Mesenchymal stem cell (in vitro differentiated cells and primary cell): ENCODE data around the gene PIF1.

Source experiments
- DNase-seq: peaks from one replicate; pipeline ENCODE4 v3.0.0-alpha.2; 2013
- H2AFZ ChIP-seq: one replicate; pipeline ENCODE4 v1.6.1; 2013; ENCODE audit warnings: low read depth, mild to moderate bottlenecking, control low read depth, inconsistent platforms, low read length, moderate library complexity
- H2AK5ac ChIP-seq: 2 replicates; pipeline ENCODE4 v1.6.1; 2013; ENCODE audit warnings: low read length, moderate library complexity, mild to moderate bottlenecking, inconsistent platforms; ENCODE audit not compliant: severe bottlenecking
- H2BK120ac ChIP-seq: one replicate; pipeline ENCODE4 v1.6.1; 2013; ENCODE audit warnings: low read depth, mild to moderate bottlenecking, inconsistent platforms, low read length, moderate library complexity
- H2BK12ac ChIP-seq, 2 experiments: one replicate each; pipeline ENCODE4 v1.6.1; 2013; ENCODE audit warnings: inconsistent platforms in 2 of 2, low read length in 2 of 2, mild to moderate bottlenecking in 2 of 2, moderate library complexity in 2 of 2, control low read depth in 1 of 2
- H2BK15ac ChIP-seq: one replicate; pipeline ENCODE4 v1.6.1; 2013; ENCODE audit warnings: mild to moderate bottlenecking, low read depth, inconsistent platforms; ENCODE audit not compliant: poor library complexity, severe bottlenecking
- H2BK5ac ChIP-seq: 2 replicates; pipeline ENCODE4 v1.6.1; 2013; ENCODE audit warnings: low read depth, mild to moderate bottlenecking, low read length, control low read depth, inconsistent platforms; ENCODE audit not compliant: poor library complexity, severe bottlenecking
- H3K14ac ChIP-seq, 2 experiments: one replicate each; pipeline ENCODE4 v1.6.1; 2013; ENCODE audit warnings: inconsistent platforms in 2 of 2, low read length in 2 of 2, control low read depth in 1 of 2, mild to moderate bottlenecking in 1 of 2, moderate library complexity in 1 of 2
- H3K18ac ChIP-seq, 2 experiments: one replicate each; pipeline ENCODE4 v1.6.1; 2013; ENCODE audit warnings: inconsistent platforms in 2 of 2, low read length in 2 of 2, control low read depth in 1 of 2, low read depth in 1 of 2, mild to moderate bottlenecking in 1 of 2
- H3K23ac ChIP-seq, 2 experiments: one replicate each; pipeline ENCODE4 v1.6.1; 2013; ENCODE audit warnings: inconsistent platforms in 2 of 2, low read length in 2 of 2, mild to moderate bottlenecking in 2 of 2, moderate library complexity in 2 of 2, control low read depth in 1 of 2
- H3K27ac ChIP-seq: 2 replicates; pipeline ENCODE4 v1.5.1; 2013; ENCODE audit warnings: mild to moderate bottlenecking, moderate library complexity, low read length, control low read depth, inconsistent platforms; ENCODE audit not compliant: poor library complexity, severe bottlenecking
- H3K27me3 ChIP-seq, 2 experiments: 2 replicates each; pipeline versions ENCODE4 v1.6.1 to v1.7.0; 2013; ENCODE audit warnings: low read length in 2 of 2, mild to moderate bottlenecking in 2 of 2, moderate library complexity in 2 of 2, control low read depth in 1 of 2, inconsistent platforms in 1 of 2; ENCODE audit not compliant: control insufficient read depth in 1 of 2, insufficient read depth in 1 of 2
- H3K36me3 ChIP-seq, 2 experiments: 2 replicates each; pipeline versions ENCODE4 v1.6.1 to v1.7.0; 2013; ENCODE audit warnings: low read length in 2 of 2, control low read depth in 1 of 2, inconsistent platforms in 1 of 2, low read depth in 1 of 2, mild to moderate bottlenecking in 1 of 2; ENCODE audit not compliant: insufficient read depth in 2 of 2, control insufficient read depth in 1 of 2
- H3K4ac ChIP-seq, 2 experiments: one replicate each; pipeline ENCODE4 v1.6.1; 2013; ENCODE audit warnings: inconsistent platforms in 2 of 2, low read length in 2 of 2, mild to moderate bottlenecking in 2 of 2, moderate library complexity in 2 of 2, control low read depth in 1 of 2, low read depth in 1 of 2
- H3K4me1 ChIP-seq: 2 replicates; pipeline ENCODE4 v1.6.1; 2013; ENCODE audit warnings: low read depth, low read length, control low read depth; ENCODE audit not compliant: control insufficient read depth, insufficient read depth
- H3K4me2 ChIP-seq: 2 replicates; pipeline ENCODE4 v1.6.1; 2013; ENCODE audit warnings: low read length, mild to moderate bottlenecking, inconsistent platforms; ENCODE audit not compliant: poor library complexity, severe bottlenecking
- H3K4me3 ChIP-seq, 2 experiments: 2 replicates each; pipeline versions ENCODE4 v1.5.1 to v1.7.0; 2013; ENCODE audit warnings: low read length in 2 of 2, mild to moderate bottlenecking in 2 of 2, control low read depth in 1 of 2, low read depth in 1 of 2; ENCODE audit not compliant: insufficient read depth in 1 of 2
- H3K79me1 ChIP-seq: replicated peaks from 2 replicates; pipeline ENCODE4 v1.6.1; 2013; ENCODE audit warnings: mild to moderate bottlenecking, control low read depth, low read length, inconsistent platforms; ENCODE audit not compliant: poor library complexity, severe bottlenecking
- H3K9ac ChIP-seq: 2 replicates; pipeline ENCODE4 v1.7.0; 2013; ENCODE audit warnings: mild to moderate bottlenecking, low read length, moderate library complexity
- H3K9me3 ChIP-seq: 2 replicates; pipeline ENCODE4 v1.7.0; 2013; ENCODE audit warnings: mild to moderate bottlenecking, low read length; ENCODE audit not compliant: control insufficient read depth
- H4K8ac ChIP-seq: one replicate; pipeline ENCODE4 v1.6.1; 2013; ENCODE audit warnings: inconsistent platforms, mild to moderate bottlenecking, low read length, moderate library complexity
- H4K91ac ChIP-seq: one replicate; pipeline ENCODE4 v1.6.1; 2013; ENCODE audit warnings: mild to moderate bottlenecking, low read length, inconsistent platforms
- WGBS: methylation state at CpG from one replicate; pipeline ENCODE4 v1.1.7; 2013; ENCODE audit warnings: mixed read lengths; 5-methylcytosine and 5-hydroxymethylcytosine counted together

PIF1 gene

GRCh38 chr15:64861960-64862359 lies 36.5 kb upstream of the PIF1 start:
- no peaks in the 10 kb centered on the region for H3K27me3 ChIP-seq
- H2AFZ ChIP-seq: no peak overlapping the region
- H3K18ac ChIP-seq: no peak overlapping the region
- no peak overlapping the region for H3K9ac ChIP-seq
- H3K27ac ChIP-seq: no peak overlapping the region
- 93% methylated on average over 4 of the region's 4 CpGs for WGBS
- H3K4ac ChIP-seq: no peak overlapping the region
- H3K36me3 ChIP-seq: peaks cover 66 to 81% of the 10 kb centered on the region in 2 experiments
- no peak overlapping the region for H4K8ac ChIP-seq
- no peak overlapping the region for H3K4me2 ChIP-seq
- H3K4me3 ChIP-seq: no peak overlapping the region
- H3K23ac ChIP-seq: no peak overlapping the region
- no peak overlapping the region for H4K91ac ChIP-seq
- no peak overlapping the region for H2BK120ac ChIP-seq
- H2AK5ac ChIP-seq: no peak overlapping the region
- no peak for DNase-seq
- no peak overlapping the region for H2BK12ac ChIP-seq
- H3K9me3 ChIP-seq: no peaks in the 10 kb centered on the region
- H2BK5ac ChIP-seq: no peak overlapping the region
- peaks cover 40% of the 10 kb centered on the region for H3K79me1 ChIP-seq
- peaks cover 63% of the 10 kb centered on the region for H3K4me1 ChIP-seq
- H2BK15ac ChIP-seq: no peak overlapping the region
- no peak overlapping the region for H3K14ac ChIP-seq

- Histone ChIP-seq H3K4ac (no peak overlapping the region), H3K36me3 (peaks cover 69 to 79% of the 10 kb centered on the region in 2 experiments)
Measured at GRCh38 chr15:64861331-64861730, 35.9 kb upstream of the PIF1 start.

GRCh38 chr15:64859226-64859625 lies 33.8 kb upstream of the PIF1 start:
- Histone ChIP-seq H3K18ac (no peak overlapping the region), H3K23ac (no peak overlapping the region), H2BK15ac (no peak overlapping the region), H3K4me2 (no peak overlapping the region), H3K27me3 (no peaks in the 10 kb centered on the region), H3K9me3 (no peaks in the 10 kb centered on the region), H2BK5ac (no peak overlapping the region), H4K8ac (no peak overlapping the region), H3K4ac (no peak overlapping the region), H4K91ac (no peak overlapping the region), H3K4me1 (peaks cover 61% of the 10 kb centered on the region), H2BK12ac (peak overlapping the region; percentile 16 to 46), H2AFZ (no peak overlapping the region), H2BK120ac (no peak overlapping the region), H3K9ac (no peak overlapping the region), H3K36me3 (peaks cover 73 to 79% of the 10 kb centered on the region in 2 experiments), H3K14ac (no peak overlapping the region), H3K79me1 (peaks cover 50% of the 10 kb centered on the region), H3K27ac (no peak overlapping the region), H2AK5ac (peak overlapping the region; percentile 20), H3K4me3 (no peak overlapping the region)
- DNase-seq: no peak
- 100% methylated on average over 1 of the region's 2 CpGs for WGBS

More at GRCh38 chr15:64861331-64861730, 35.9 kb upstream of the PIF1 start:
- H3K27ac ChIP-seq: no peak overlapping the region
- no peaks in the 10 kb centered on the region for H3K9me3 ChIP-seq
- no peak overlapping the region for H2BK12ac ChIP-seq
- H3K4me1 ChIP-seq: peaks cover 65% of the 10 kb centered on the region
- no peak overlapping the region for H2AFZ ChIP-seq
- no peak overlapping the region for H4K8ac ChIP-seq
- whole genome bisulfite sequencing: 96% methylated on average over 11 of the region's 11 CpGs
- no peak overlapping the region for H2BK5ac ChIP-seq
- no peak overlapping the region for H3K23ac ChIP-seq
- H3K9ac ChIP-seq: no peak overlapping the region
- no peak overlapping the region for H2BK15ac ChIP-seq
- H3K14ac ChIP-seq: no peak overlapping the region
- peak overlapping the region; percentile 12 for H2BK120ac ChIP-seq
- H3K18ac ChIP-seq: no peak overlapping the region
- H3K4me2 ChIP-seq: no peak overlapping the region
- no peak overlapping the region for H4K91ac ChIP-seq
- no peak overlapping the region for H3K4me3 ChIP-seq
- no peaks in the 10 kb centered on the region for H3K27me3 ChIP-seq
- DNase-seq: no peak
- H2AK5ac ChIP-seq: no peak overlapping the region
- peaks cover 41% of the 10 kb centered on the region for H3K79me1 ChIP-seq

GRCh38 chr15:64858021-64858575 lies 32.7 kb upstream of the PIF1 start:
- Histone ChIP-seq H3K18ac (peak overlapping the region; percentile 84 to 95), H3K14ac (peak overlapping the region in 1 of 2 experiments; percentile 45), H2AFZ (no peak overlapping the region), H3K79me1 (peaks cover 56% of the 10 kb centered on the region), H3K36me3 (peaks cover 71 to 84% of the 10 kb centered on the region in 2 experiments), H3K27ac (peak overlapping the region; percentile 60), H3K4ac (peak overlapping the region; percentile 54 to 69), H3K4me3 (no peak overlapping the region), H3K27me3 (no peaks in the 10 kb centered on the region), H4K8ac (peak overlapping the region; percentile 74), H3K9ac (peak overlapping the region; percentile 3), H2BK12ac (peak overlapping the region; percentile 31 to 83), H3K23ac (no peak overlapping the region), H2BK5ac (peak overlapping the region; percentile 3), H3K4me1 (peaks cover 61% of the 10 kb centered on the region), H3K4me2 (no peak overlapping the region), H2BK15ac (peak overlapping the region; percentile 55), H3K9me3 (no peaks in the 10 kb centered on the region), H4K91ac (peak overlapping the region; percentile 84), H2AK5ac (peak overlapping the region; percentile 10), H2BK120ac (peak overlapping the region; percentile 50)
- DNase-seq: no peak
- WGBS: 96% methylated on average over 6 of the region's 6 CpGs
